HG02588 (cell line): ENCODE data around the gene SLC30A3.

Source experiments
- ATAC-seq: cut with Tn5 transposase; IDR thresholded peaks from one replicate; pipeline ENCODE4 v1.9.1; 2021; ENCODE audit warnings: mild to moderate bottlenecking, moderate library complexity; ENCODE audit not compliant: unreplicated experiment

SLC30A3 gene

DNA sequence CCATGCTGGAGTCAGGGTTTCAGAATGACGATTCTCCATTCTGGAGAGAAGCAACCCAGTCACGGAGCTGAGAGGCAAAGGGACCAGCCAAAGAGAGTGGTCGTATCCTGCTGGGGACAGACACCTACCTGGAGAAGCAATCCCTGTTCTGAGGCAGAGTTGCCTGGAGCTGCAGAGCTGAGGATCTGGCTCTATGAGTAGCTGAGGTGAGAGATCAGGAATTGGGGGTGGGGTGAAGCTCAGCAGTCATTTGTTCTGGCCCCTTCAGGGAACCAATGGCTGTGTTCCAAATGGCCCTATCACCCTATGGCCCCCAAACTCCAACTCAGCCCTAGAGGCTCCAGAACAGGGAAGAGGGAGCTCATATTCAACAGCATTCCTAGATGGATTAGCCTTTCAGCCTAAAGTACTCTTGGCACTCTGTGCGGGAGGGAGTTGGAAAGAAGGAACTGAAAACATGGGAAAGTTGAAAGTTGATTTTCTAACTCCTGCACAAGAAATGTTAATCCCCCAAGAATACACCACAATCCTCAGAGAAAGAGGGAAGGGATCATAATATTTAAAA is 54.3 kb downstream of the SLC30A3 start:
- no peak for ATAC-seq

DNA sequence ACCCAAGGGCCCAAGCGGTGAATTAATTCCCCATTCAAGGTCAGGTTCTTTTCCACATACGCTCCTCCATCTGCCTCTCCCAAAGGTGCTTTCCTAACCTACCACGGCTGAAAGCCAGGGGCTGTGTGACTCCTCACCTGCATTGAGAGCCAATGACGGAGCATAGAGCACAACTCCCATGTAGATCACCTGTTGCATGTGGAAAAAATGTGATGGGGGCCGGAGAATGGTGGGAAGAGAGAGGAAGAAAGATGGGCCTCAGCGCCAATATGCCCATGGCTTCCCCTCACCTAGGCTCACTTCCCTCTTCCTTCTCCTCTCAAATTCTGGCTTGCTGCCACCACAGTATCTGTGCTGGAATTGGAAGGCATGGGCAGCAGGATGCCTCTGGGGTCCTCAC is 56.5 kb downstream of the SLC30A3 start:
- ATAC-seq = no peak

DNA sequence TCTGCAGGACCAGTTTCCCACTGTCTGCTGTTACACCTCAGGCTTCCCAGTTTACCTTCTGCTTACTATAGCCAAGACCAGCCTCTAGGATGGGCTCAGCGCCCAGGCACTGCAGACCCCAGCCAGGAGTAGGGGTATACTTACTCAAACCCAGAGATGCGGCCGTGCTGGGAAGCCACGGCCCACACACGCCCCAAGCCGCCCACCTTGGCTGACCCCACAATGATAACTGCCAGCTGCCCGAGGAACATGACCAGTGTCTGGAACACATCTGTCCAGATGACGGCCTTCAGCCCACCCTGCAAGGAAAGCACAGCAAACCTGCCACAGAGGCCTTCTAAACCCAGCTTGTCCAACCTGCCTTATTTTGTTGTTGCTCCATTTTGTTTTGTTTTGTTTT is 57.6 kb downstream of the SLC30A3 start:
- no peak for ATAC-seq

DNA sequence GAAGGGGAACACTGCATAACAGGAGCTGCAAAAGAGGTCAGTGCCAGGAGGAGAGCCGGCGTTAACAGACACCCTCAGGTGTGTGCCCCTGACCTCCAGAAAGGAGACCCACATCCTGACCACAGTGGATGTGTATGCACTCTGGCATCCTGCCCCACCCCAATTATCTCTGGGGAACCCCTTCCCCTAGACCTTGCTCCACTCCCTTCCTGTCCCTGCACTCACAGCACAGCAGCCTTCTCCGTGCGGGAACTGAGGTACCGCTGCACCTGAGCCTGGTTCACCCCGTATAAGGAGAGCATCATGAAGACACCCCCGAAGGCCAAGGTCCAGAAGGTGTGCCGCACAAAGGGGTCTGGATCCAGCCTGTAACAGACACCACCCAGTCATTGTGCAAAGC is 58.3 kb downstream of the SLC30A3 start:
- ATAC-seq = no peak

DNA sequence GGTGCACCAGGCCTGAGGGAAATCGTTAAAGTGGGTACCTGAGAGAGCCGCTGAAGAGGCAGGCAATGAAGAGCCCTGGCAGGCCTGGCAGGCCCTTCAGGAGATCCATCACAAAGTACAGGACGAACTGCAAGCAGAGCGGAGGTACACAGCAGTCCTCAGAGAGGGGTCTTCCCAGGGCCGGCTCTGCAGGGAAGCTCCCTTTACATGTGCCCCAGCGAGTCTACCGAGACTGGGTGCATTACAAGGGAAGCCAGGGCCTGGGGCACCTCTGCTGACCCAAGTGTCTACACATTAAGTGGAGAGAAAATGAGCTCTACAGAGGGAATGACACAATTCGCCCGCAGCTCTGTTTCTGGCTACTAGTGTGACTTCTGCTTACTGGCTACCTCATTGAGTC is 59.1 kb downstream of the SLC30A3 start:
- ATAC-seq = no peak
